ENCODE results near the gene SRXN1. TPM values are rescaled to one million over a fixed set of nuclear protein-coding genes. Genes with fewer than 3 reads are reported as not detected.

Gene SRXN1
- total RNA-seq, 1 donor from 2014 or later: 34.7 TPM

DNA sequence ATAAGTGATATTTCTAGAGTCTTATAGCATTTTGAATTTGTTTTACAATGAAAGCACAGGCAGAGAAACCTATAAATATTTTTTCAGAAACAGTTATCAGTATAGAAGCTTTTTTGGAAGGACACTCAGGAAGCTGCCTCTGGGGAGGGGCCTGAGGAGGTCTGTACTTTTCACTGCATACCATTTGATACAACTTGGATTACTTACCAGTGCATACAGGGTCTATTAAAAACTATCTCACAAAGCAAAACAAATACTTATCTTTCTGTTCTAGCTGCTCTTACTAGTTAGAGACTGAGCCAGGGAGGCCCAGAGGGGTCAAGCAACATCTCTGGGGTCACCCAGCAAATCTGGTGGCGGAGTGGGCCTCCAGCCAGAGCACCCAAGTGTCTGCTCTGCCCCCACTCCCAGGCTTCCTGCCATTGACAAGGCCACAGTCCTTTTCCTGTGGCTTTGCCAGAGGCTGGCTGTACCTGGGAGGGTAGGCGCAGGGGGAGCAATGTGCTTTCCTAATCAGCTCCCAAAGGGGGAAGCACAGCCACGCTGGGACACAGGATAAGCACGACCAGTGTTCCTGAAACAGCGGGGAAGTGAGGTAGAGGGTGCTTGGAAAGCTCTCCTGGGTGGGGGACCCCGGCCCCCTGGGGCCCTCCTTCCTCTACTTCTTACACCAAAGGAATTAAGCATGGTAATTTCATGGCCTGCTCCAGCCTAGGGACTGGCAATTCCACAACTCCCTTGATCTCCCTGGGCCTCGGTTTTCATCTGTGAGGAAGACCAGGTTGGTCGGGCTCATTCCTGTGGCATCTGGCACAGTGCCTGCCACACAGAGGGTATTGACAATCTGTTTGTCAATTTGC is 50.7 kb downstream of the SRXN1 start:
- no peak for ATAC-seq

DNA sequence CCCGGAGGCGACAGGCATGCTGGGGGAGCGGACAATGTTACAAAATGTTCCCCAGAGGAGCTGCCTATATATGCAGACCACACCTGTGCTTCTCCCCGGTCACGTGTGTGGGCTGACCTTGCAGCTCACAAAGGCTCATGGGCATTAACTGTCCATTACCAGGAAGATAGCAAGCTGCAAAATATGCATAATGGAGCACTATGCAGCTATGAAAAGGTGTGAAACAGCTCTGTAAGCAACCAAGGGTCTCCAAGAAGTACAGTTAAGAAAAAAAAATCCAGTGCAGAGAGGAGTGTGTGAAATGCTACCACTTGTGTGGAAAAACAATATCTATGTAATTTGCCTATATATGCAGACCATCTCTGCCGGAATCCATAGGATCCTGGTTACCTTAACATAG is 52.3 kb downstream of the SRXN1 start:
- ATAC-seq: no peak

DNA sequence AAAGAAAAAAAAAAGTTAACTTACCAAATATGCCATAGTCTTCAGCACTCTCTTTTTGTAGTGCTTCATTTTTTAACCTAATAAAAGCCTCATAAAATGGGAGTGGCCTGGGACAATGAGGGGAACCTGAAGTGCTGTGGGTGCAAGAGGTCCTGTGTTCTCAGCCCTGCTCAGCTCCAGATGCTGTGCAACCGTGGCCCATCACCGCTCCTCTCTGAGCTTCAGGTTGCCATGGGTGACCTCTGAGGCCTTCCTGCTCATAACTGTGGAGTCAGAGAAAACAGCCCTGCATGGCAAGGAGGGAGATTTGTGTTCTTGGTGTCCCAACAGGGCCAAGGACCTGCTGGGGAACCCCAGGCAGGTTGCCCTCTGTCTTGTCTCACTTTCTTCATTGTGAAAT is 52.9 kb downstream of the SRXN1 start:
- no peak for ATAC-seq

DNA sequence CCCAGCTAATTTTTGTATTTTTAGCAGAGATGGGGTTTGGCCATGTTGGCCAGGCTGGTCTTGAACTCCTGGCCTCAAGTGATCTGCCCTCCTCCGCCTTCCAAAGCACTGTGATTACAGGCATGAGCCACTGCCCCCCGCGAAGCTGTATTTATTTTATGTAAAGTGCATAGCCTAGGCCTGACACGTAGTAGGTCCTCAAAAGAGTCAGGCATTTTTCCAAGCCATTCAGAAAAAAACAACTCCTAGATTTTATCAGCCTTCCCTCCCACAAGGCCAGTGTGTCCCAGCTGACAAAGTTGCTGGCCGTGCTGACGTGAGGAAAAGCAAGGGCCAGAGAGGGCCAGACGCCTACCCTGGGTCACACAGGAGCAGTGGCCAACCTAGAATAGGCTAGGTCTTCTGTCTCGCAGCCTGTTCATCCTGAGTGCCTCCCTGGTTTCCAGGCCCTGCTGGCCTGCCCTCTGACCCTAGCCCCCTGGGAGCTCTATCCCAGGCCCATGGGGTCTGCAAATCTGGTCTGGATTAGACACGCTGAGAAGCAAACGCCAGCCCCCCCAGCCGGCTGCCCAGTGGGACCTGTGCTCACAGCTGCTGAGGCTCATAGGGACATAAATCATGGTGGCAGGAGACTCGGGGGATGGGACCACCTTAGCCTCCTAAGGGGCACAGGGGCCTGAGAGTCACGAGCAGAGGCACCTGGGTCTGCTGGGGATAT is 54.7 kb downstream of the SRXN1 start:
- no peak for ATAC-seq

DNA sequence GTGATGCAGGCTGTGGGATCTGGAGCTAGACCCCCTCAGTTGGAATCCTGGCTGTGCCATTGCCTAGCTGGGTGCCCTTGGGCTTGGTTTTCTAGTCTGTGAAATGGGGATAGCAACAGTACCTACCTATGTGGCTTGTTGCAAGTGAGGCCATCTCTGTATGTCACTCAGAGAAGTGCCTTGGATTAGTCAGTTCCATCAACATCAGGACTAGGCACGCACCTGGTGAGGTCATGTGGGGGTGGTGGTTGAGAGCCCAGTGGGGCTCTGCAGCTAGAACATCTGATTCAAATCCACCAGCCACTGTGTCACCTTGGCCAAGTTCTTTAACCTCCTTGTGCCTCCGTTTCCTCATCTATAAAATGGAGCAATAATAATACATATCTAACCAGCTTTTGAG is 55.4 kb downstream of the SRXN1 start:
- ATAC-seq: no peak

Other genes starting within 250 kb of the SRXN1 start
- gene RBCK1, start 244.9 kb downstream of the SRXN1 start, total RNA-seq: 55.2 TPM
- gene TBC1D20, start 190.7 kb downstream of the SRXN1 start, total RNA-seq: 18.8 TPM
- 83.4 TPM for gene CSNK2A1, start 109.4 kb downstream of the SRXN1 start, total RNA-seq
- gene TCF15, start 42.9 kb downstream of the SRXN1 start, total RNA-seq: not detected
- gene SCRT2, start 22.6 kb upstream of the SRXN1 start, total RNA-seq: not detected
- 6.7 TPM for gene SLC52A3, start 115.3 kb upstream of the SRXN1 start, total RNA-seq
- gene FAM110A, start 180.5 kb upstream of the SRXN1 start, total RNA-seq: 32.8 TPM